ENCODE measurements around the gene PDCL3. TPM values are rescaled to one million over a fixed set of nuclear protein-coding genes. Genes with fewer than 3 reads are reported as not detected.

PDCL3 gene
- total RNA-seq, 1 donor from 2014 or later, result 27.6 TPM

GRCh38 chr2:100588071-100588786 lies 25.4 kb downstream of the PDCL3 start:
- intact Hi-C loops (cut with micrococcal nuclease), result no loop called here
- DNase-seq, result no peak
- Histone ChIP-seq H3K4me1 (no peaks in the 10 kb centered on the region), H3K27ac (replicated peaks) (no peak overlapping the region), H3K9me3 (replicated peaks) (no peaks in the 10 kb centered on the region), H3K27me3 (ENCODE audit: low read depth) (no peaks in the 10 kb centered on the region), H3K36me3 (no peaks in the 10 kb centered on the region), H3K4me3 (no peak overlapping the region)
- TF ChIP-seq CTCF (IDR thresholded peaks at IDR 0.05; ENCODE audit: borderline replicate concordance), result no peak

GRCh38 chr2:100589527-100589926 lies 26.7 kb downstream of the PDCL3 start:
- TF ChIP-seq CTCF (IDR thresholded peaks at IDR 0.05; ENCODE audit: borderline replicate concordance), result no peak

GRCh38 chr2:100592226-100592625 lies 29.4 kb downstream of the PDCL3 start:
- TF ChIP-seq CTCF (IDR thresholded peaks at IDR 0.05; ENCODE audit: borderline replicate concordance), result no peak
- H3K9me3 ChIP-seq (replicated peaks), result no peaks in the 10 kb centered on the region
- DNase-seq, result no peak
- H3K36me3 ChIP-seq, result no peaks in the 10 kb centered on the region
- intact Hi-C loops (cut with micrococcal nuclease), result no loop called here
- H3K4me1 ChIP-seq, result no peaks in the 10 kb centered on the region
- H3K27ac ChIP-seq (replicated peaks), result no peak overlapping the region
- no peaks in the 10 kb centered on the region for H3K27me3 ChIP-seq (ENCODE audit: low read depth)
- H3K4me3 ChIP-seq, result no peak overlapping the region

More at GRCh38 chr2:100589527-100589926, 26.7 kb downstream of the PDCL3 start:
- Histone ChIP-seq H3K27ac (replicated peaks) (no peak overlapping the region), H3K4me1 (no peaks in the 10 kb centered on the region), H3K27me3 (ENCODE audit: low read depth) (no peaks in the 10 kb centered on the region), H3K9me3 (replicated peaks) (no peaks in the 10 kb centered on the region), H3K36me3 (no peaks in the 10 kb centered on the region), H3K4me3 (no peak overlapping the region)
- intact Hi-C loops (cut with micrococcal nuclease), result no loop called here
- DNase-seq, result no peak

DNA sequence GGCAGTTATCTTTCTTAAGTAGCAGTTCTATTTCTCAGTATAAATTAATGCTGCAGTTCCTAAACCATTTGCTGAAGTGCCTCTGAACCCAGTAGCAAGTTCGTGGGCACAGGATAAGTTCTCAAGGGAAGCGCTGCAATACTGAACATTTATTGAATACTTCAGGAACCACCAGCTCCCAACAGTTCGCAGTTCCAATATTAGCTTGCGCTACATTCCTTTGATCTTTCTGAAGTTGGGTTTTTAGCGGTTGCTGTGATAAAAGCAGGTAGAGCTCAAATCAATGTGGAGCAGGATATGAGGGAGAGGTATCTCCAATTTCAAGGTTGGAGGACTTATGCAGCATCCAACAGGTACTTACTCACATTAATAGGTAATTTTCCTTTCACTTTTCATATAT lies 33.7 kb downstream of the PDCL3 start:
- H3K27me3 ChIP-seq (ENCODE audit: low read depth), result no peaks in the 10 kb centered on the region
- intact Hi-C loops (cut with micrococcal nuclease), result no loop called here

GRCh38 chr2:100599566-100599965 lies 36.8 kb downstream of the PDCL3 start:
- no peak for TF ChIP-seq CTCF (IDR thresholded peaks at IDR 0.05; ENCODE audit: borderline replicate concordance)
- Histone ChIP-seq H3K36me3 (no peaks in the 10 kb centered on the region), H3K4me3 (no peak overlapping the region), H3K9me3 (replicated peaks) (no peaks in the 10 kb centered on the region), H3K27ac (replicated peaks) (no peak overlapping the region), H3K27me3 (ENCODE audit: low read depth) (no peaks in the 10 kb centered on the region), H3K4me1 (peaks cover 13% of the 10 kb centered on the region)
- intact Hi-C loops (cut with micrococcal nuclease), result no loop called here
- DNase-seq, result no peak

More for the DNA sequence above, 33.7 kb downstream of the PDCL3 start:
- no peak for DNase-seq
- TF ChIP-seq CTCF (IDR thresholded peaks at IDR 0.05; ENCODE audit: borderline replicate concordance), result no peak
- no peak overlapping the region for H3K27ac ChIP-seq (replicated peaks)
- no peak overlapping the region for H3K4me3 ChIP-seq
- H3K36me3 ChIP-seq, result no peaks in the 10 kb centered on the region
- no peaks in the 10 kb centered on the region for H3K9me3 ChIP-seq (replicated peaks)
- H3K4me1 ChIP-seq, result no peaks in the 10 kb centered on the region

Data from left ventricle myocardium inferior (tissue), 1 donor.